Measurements from ENCODE around the gene ZCCHC9. TPM values are rescaled to one million over a fixed set of nuclear protein-coding genes. Genes with fewer than 3 reads are reported as not detected.

Gene ZCCHC9
- polyA plus RNA-seq, 1 donor (not counting 4 experiments of a cell fraction or from before 2014, with no cell fraction given): 24.1 TPM

DNA sequence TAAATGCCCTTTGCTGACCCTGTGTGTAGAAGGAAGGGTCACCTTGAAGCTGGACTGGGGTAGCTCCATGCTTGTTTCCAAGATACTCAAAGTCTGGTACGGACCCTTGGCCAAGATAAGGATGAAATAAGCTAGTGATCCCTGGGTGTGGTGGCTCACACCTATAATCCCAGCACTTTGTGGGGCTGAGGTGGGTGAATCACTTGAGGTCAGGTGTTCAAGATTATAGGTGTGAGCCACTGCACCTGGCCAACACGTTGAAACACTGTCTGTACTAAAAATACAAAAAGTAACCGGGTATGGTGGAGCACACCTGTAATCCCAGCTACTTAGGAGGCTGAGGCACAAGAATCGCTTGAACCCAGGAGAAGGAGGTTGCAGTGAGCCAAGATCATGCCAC, 59.3 kb downstream of the ZCCHC9 start:
- H4K20me1 ChIP-seq (ENCODE audit: control insufficient read depth, extremely low read depth, insufficient read depth, low read length): no peaks in the 10 kb centered on the region
- H3K27ac ChIP-seq (ENCODE audit: control insufficient read depth, insufficient read depth, low read length): no peak overlapping the region
- no peaks in the 10 kb centered on the region for H3K36me3 ChIP-seq (ENCODE audit: control insufficient read depth in 2 of 2, extremely low read depth in 1 of 2, insufficient read depth in 2 of 2, low read length in 2 of 2)
- DNase-seq (ENCODE audit: low read depth, low spot score) (no peak), FAIRE-seq (no peak)
- H3K4me2 ChIP-seq (ENCODE audit: control insufficient read depth, extremely low read depth, insufficient read depth, low read depth, low read length): no peak overlapping the region
- no peak overlapping the region for H3K9ac ChIP-seq (ENCODE audit: control insufficient read depth, extremely low read depth, insufficient read depth, low read length)
- TF ChIP-seq, protein P1, sequence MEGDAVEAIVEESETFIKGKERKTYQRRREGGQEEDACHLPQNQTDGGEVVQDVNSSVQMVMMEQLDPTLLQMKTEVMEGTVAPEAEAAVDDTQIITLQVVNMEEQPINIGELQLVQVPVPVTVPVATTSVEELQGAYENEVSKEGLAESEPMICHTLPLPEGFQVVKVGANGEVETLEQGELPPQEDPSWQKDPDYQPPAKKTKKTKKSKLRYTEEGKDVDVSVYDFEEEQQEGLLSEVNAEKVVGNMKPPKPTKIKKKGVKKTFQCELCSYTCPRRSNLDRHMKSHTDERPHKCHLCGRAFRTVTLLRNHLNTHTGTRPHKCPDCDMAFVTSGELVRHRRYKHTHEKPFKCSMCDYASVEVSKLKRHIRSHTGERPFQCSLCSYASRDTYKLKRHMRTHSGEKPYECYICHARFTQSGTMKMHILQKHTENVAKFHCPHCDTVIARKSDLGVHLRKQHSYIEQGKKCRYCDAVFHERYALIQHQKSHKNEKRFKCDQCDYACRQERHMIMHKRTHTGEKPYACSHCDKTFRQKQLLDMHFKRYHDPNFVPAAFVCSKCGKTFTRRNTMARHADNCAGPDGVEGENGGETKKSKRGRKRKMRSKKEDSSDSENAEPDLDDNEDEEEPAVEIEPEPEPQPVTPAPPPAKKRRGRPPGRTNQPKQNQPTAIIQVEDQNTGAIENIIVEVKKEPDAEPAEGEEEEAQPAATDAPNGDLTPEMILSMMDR (optimal IDR thresholded peaks at IDR 0.05 in 1 of 3, IDR thresholded peaks at IDR 0.05 in 1 of 3, conservative IDR thresholded peaks at IDR 0.05 in 1 of 3; ENCODE audit: extremely low read depth in 1 of 3, insufficient read depth in 2 of 3, low read length in 3 of 3): no peak
- no peak for TF ChIP-seq EZH2 (IDR thresholded peaks at IDR 0.05; ENCODE audit: low read length)
- no peaks in the 10 kb centered on the region for H3K9me3 ChIP-seq (ENCODE audit: control insufficient read depth, low read depth, low read length)
- no peaks in the 10 kb centered on the region for H3K9me1 ChIP-seq (ENCODE audit: control insufficient read depth, extremely low read depth, insufficient read depth, low read length)
- dilution Hi-C loops (cut with MboI; ENCODE audit: extremely low pct_ligation_motif_present, low sequenced_read_pairs): no loop called here
- no peak overlapping the region for H2AFZ ChIP-seq (ENCODE audit: control insufficient read depth, low read length)
- peaks cover 8% of the 10 kb centered on the region for H3K4me1 ChIP-seq (ENCODE audit: control insufficient read depth, extremely low read depth, insufficient read depth, low read length)
- no peaks in the 10 kb centered on the region for H3K27me3 ChIP-seq (ENCODE audit: control insufficient read depth, extremely low read depth, insufficient read depth, low read length)
- no peak overlapping the region for H3K4me3 ChIP-seq (ENCODE audit: control insufficient read depth in 2 of 3, extremely low read depth in 1 of 3, insufficient read depth in 2 of 3, low read depth in 1 of 3, low read length in 3 of 3)
- H3K79me2 ChIP-seq (ENCODE audit: control insufficient read depth, insufficient read depth, low read length): no peaks in the 10 kb centered on the region

DNA sequence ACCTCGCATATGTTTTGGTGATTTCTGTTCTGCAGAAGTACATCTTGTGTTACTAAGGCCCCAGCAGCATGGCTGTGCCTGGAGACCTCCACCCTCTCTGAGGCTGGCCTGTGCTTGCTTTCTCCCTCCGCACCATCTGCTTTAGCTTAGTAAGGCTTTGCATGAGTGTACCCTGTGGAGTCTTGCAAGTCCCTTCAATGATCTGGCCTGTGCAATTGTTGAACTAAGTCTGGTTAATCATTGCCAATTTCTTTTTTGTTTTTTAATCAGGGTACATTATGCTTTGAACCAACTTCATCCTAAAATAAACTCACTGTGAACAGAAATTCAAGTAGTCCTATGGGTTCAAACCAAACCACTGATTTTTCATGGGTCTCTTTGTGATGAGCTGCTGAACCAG, 60.2 kb downstream of the ZCCHC9 start:
- H3K4me2 ChIP-seq (ENCODE audit: control insufficient read depth, extremely low read depth, insufficient read depth, low read depth, low read length): no peak overlapping the region
- no peaks in the 10 kb centered on the region for H3K9me1 ChIP-seq (ENCODE audit: control insufficient read depth, extremely low read depth, insufficient read depth, low read length)
- TF ChIP-seq EZH2 (IDR thresholded peaks at IDR 0.05; ENCODE audit: low read length): no peak
- TF ChIP-seq, protein P1 (optimal IDR thresholded peaks at IDR 0.05 in 1 of 3, IDR thresholded peaks at IDR 0.05 in 1 of 3, conservative IDR thresholded peaks at IDR 0.05 in 1 of 3; ENCODE audit: extremely low read depth in 1 of 3, insufficient read depth in 2 of 3, low read length in 3 of 3): no peak
- no peaks in the 10 kb centered on the region for H3K36me3 ChIP-seq (ENCODE audit: control insufficient read depth in 2 of 2, extremely low read depth in 1 of 2, insufficient read depth in 2 of 2, low read length in 2 of 2)
- no peak overlapping the region for H3K27ac ChIP-seq (ENCODE audit: control insufficient read depth, insufficient read depth, low read length)
- H3K27me3 ChIP-seq (ENCODE audit: control insufficient read depth, extremely low read depth, insufficient read depth, low read length): no peaks in the 10 kb centered on the region
- H3K4me1 ChIP-seq (ENCODE audit: control insufficient read depth, extremely low read depth, insufficient read depth, low read length): peaks cover 8% of the 10 kb centered on the region
- H4K20me1 ChIP-seq (ENCODE audit: control insufficient read depth, extremely low read depth, insufficient read depth, low read length): no peaks in the 10 kb centered on the region
- H3K79me2 ChIP-seq (ENCODE audit: control insufficient read depth, insufficient read depth, low read length): no peaks in the 10 kb centered on the region
- dilution Hi-C loops (cut with MboI; ENCODE audit: extremely low pct_ligation_motif_present, low sequenced_read_pairs): no loop called here
- H2AFZ ChIP-seq (ENCODE audit: control insufficient read depth, low read length): no peak overlapping the region
- no peaks in the 10 kb centered on the region for H3K9me3 ChIP-seq (ENCODE audit: control insufficient read depth, low read depth, low read length)
- DNase-seq (ENCODE audit: low read depth, low spot score) (no peak), FAIRE-seq (no peak)
- no peak overlapping the region for H3K9ac ChIP-seq (ENCODE audit: control insufficient read depth, extremely low read depth, insufficient read depth, low read length)
- no peak overlapping the region for H3K4me3 ChIP-seq (ENCODE audit: control insufficient read depth in 2 of 3, extremely low read depth in 1 of 3, insufficient read depth in 2 of 3, low read depth in 1 of 3, low read length in 3 of 3)

Other genes with a start within 250 kb of the ZCCHC9 start
- not detected in 3 replicates for gene CKMT2, start 68.3 kb upstream of the ZCCHC9 start, polyA plus RNA-seq
- gene ACOT12, start 92.5 kb downstream of the ZCCHC9 start, polyA plus RNA-seq: 0.06 TPM in 1 of 3 replicates, not detected in the others